Liver (tissue), 9 donors: ENCODE data around the gene LPAR2. TPM values are rescaled to one million over a fixed set of nuclear protein-coding genes. Genes with fewer than 3 reads are reported as not detected.

Source experiments
- DNase-seq: peaks from one replicate; pipeline ENCODE4 v3.0.0-alpha.2; 2017; ENCODE audit warnings: low spot score
- H3K27ac ChIP-seq, 2 donors: one replicate each; pipeline ENCODE4 v1.7.0; 2013; ENCODE audit warnings: inconsistent platforms in 2 of 2, low read length in 2 of 2, control low read depth in 1 of 2, low read depth in 1 of 2, mild to moderate bottlenecking in 1 of 2
- H3K27me3 ChIP-seq, 4 donors: one replicate each; pipeline versions ENCODE4 v1.6.1 to v1.7.0; 2013; ENCODE audit warnings: low read length in 3 of 4, inconsistent platforms in 1 of 4, mild to moderate bottlenecking in 1 of 4, moderate library complexity in 1 of 4; ENCODE audit not compliant: control insufficient read depth in 4 of 4, insufficient read depth in 4 of 4
- H3K36me3 ChIP-seq, 4 donors: one replicate each; pipeline versions ENCODE4 v1.6.1 to v1.7.0; 2013; ENCODE audit warnings: low read length in 3 of 4, mild to moderate bottlenecking in 3 of 4, low read depth in 1 of 4, moderate library complexity in 1 of 4; ENCODE audit not compliant: control insufficient read depth in 4 of 4, insufficient read depth in 3 of 4
- H3K4me1 ChIP-seq, 4 donors: one replicate each; pipeline versions ENCODE4 v1.6.1 to v1.7.0; 2013; ENCODE audit warnings: low read length in 3 of 4, mild to moderate bottlenecking in 3 of 4, moderate library complexity in 1 of 4; ENCODE audit not compliant: control insufficient read depth in 4 of 4, insufficient read depth in 4 of 4
- H3K4me3 ChIP-seq, 3 donors: one replicate each; pipeline versions ENCODE4 v1.6.1 to v1.7.0; 2013; ENCODE audit warnings: low read length in 3 of 3, control low read depth in 1 of 3, low read depth in 1 of 3, mild to moderate bottlenecking in 1 of 3
- H3K9ac ChIP-seq, 2 donors: one replicate each; pipeline ENCODE4 v1.7.0; 2013; ENCODE audit warnings: low read length in 2 of 2, mild to moderate bottlenecking in 2 of 2, moderate library complexity in 2 of 2, control low read depth in 1 of 2, low read depth in 1 of 2
- H3K9me3 ChIP-seq, 4 donors: one replicate each; pipeline versions ENCODE4 v1.6.1 to v1.7.0; 2013; ENCODE audit warnings: low read length in 3 of 4; ENCODE audit not compliant: control insufficient read depth in 4 of 4
- EGR1 ChIP-seq, 2 donors: IDR thresholded peaks; 2 replicates each; pipeline ENCODE4 v1.6.1; 2016 to 2018; ENCODE audit warnings: antibody characterized with exemption in 2 of 2, low read depth in 2 of 2
- FOXA1 ChIP-seq: IDR thresholded peaks from 2 replicates; pipeline ENCODE4 v1.6.1; 2016; ENCODE audit warnings: antibody characterized with exemption
- FOXA2 ChIP-seq: IDR thresholded peaks from 2 replicates; pipeline ENCODE4 v1.6.1; 2016; ENCODE audit warnings: antibody characterized with exemption
- HNF4A ChIP-seq, 2 donors: conservative IDR thresholded peaks; 2 replicates each; pipeline ENCODE4 v1.6.1; 2016; ENCODE audit warnings: antibody characterized with exemption in 2 of 2, mild to moderate bottlenecking in 2 of 2
- HNF4G ChIP-seq: IDR thresholded peaks from 2 replicates; pipeline ENCODE4 v1.6.1; 2016; ENCODE audit warnings: antibody characterized with exemption
- JUND ChIP-seq, 2 donors: IDR thresholded peaks; 2 replicates each; pipeline ENCODE4 v1.6.1; 2016; ENCODE audit warnings: antibody characterized with exemption in 2 of 2
- RXRA ChIP-seq, 2 donors: IDR thresholded peaks; 2 replicates each; pipeline ENCODE4 v1.6.1; 2017 to 2018; ENCODE audit warnings: antibody characterized with exemption in 2 of 2, mild to moderate bottlenecking in 1 of 2
- SP1 ChIP-seq: IDR thresholded peaks from 2 replicates; pipeline ENCODE4 v1.6.1; 2018; ENCODE audit warnings: antibody characterized with exemption, mild to moderate bottlenecking
- TAF1 ChIP-seq: conservative IDR thresholded peaks from 2 replicates; pipeline ENCODE4 v1.6.1; 2016; ENCODE audit warnings: antibody characterized with exemption, mild to moderate bottlenecking
- YY1 ChIP-seq: IDR thresholded peaks from 2 replicates; pipeline ENCODE4 v1.6.1; 2016; ENCODE audit warnings: antibody characterized with exemption, mild to moderate bottlenecking
- whole genome bisulfite sequencing: extraction: QIAGEN DNeasy Blood & Tissue Kit; methylation state at CpG from one replicate; pipeline ENCODE4 v1.1.7; 2013; 5-methylcytosine and 5-hydroxymethylcytosine counted together
- polyA plus RNA-seq, 2 donors: library from polyadenylated mRNA; stranded (reverse) in 1 of 2; unstranded in 1 of 2; fragments of 200-250 nt in 1 of 2; fragments of >200 nt in 1 of 2; fragmentation: Nextera tagmentation in 1 of 2; extraction: Ambion mirVana in 1 of 2; gene quantifications; one replicate each; pipeline versions ENCODE4 v1.2.1 to v1.2.3, GENCODE V29; 2013 to 2015
- total RNA-seq, 2 donors: library from RNA; depleted of rRNA; stranded (reverse); fragments of >200 nt; gene quantifications; one replicate each; pipeline ENCODE4 v1.2.3, GENCODE V29; 2014
- TF ChIP-seq, protein P1 (sequence below): IDR thresholded peaks from 2 replicates; pipeline ENCODE4 v1.6.1; 2016; ENCODE audit warnings: antibody characterized with exemption, mild to moderate bottlenecking
- TF ChIP-seq, protein P2 (sequence below): fragments of 150-350 bp; IDR thresholded peaks from 2 replicates; pipeline ENCODE4 v1.5.1; 2017; ENCODE audit warnings: improper control_type of control experiment, low read depth, low read length; ENCODE audit not compliant: missing input control
- TF ChIP-seq, protein P3 (sequence below): IDR thresholded peaks from 2 replicates; pipeline ENCODE4 v1.6.1; 2016; ENCODE audit warnings: antibody characterized with exemption
- TF ChIP-seq, protein P4 (sequence below): IDR thresholded peaks from 2 replicates; pipeline ENCODE4 v1.6.1; 2016; ENCODE audit warnings: antibody characterized with exemption
- TF ChIP-seq, protein P5 (sequence below): IDR thresholded peaks from 2 replicates; pipeline ENCODE4 v1.6.1; 2016; ENCODE audit warnings: antibody characterized with exemption
- donor health status: healthy.
- donor health status: healthy.
- donor health status: healthy.
- donor health status: healthy.
- donor health status: healthy.

Gene LPAR2
- total and polyA plus RNA-seq, 4 donors = 1.0 to 3.4 (median 1.2) TPM

DNA sequence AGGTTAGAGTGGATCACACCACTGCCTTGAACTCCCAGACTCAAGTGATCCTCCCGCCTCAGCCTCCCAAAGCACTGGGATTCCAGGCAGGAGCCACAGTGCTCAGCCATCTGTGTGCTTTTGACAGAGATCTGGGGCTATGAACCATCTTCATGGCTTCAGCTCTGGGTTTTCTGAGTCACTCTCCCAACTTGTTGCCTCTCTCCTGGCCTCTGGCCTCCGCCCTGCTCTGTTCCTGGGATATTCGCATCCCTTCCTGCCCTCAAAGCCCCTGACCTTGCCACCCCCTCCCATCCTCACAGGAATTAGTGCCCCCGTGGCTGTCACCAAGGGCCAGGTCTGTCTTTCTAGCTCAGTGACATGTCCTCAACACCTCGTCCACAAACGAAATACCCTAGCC, 21.1 kb upstream of the LPAR2 start:
- no peaks in the 10 kb centered on the region for H3K9me3 ChIP-seq
- no peak overlapping the region for H3K9ac ChIP-seq
- H3K27me3 ChIP-seq = no peaks in the 10 kb centered on the region
- H3K4me1 ChIP-seq = peaks cover 0 to under 1% (median 0%) of the 10 kb centered on the region in 4 donors
- no peak overlapping the region for H3K27ac ChIP-seq
- WGBS = 95% methylated on average over 6 of the region's 6 CpGs
- no peak for DNase-seq
- H3K36me3 ChIP-seq = peaks cover 21 to 84% (median 44%) of the 10 kb centered on the region in 4 donors
- no peak overlapping the region for H3K4me3 ChIP-seq
- TF ChIP-seq, protein P1, sequence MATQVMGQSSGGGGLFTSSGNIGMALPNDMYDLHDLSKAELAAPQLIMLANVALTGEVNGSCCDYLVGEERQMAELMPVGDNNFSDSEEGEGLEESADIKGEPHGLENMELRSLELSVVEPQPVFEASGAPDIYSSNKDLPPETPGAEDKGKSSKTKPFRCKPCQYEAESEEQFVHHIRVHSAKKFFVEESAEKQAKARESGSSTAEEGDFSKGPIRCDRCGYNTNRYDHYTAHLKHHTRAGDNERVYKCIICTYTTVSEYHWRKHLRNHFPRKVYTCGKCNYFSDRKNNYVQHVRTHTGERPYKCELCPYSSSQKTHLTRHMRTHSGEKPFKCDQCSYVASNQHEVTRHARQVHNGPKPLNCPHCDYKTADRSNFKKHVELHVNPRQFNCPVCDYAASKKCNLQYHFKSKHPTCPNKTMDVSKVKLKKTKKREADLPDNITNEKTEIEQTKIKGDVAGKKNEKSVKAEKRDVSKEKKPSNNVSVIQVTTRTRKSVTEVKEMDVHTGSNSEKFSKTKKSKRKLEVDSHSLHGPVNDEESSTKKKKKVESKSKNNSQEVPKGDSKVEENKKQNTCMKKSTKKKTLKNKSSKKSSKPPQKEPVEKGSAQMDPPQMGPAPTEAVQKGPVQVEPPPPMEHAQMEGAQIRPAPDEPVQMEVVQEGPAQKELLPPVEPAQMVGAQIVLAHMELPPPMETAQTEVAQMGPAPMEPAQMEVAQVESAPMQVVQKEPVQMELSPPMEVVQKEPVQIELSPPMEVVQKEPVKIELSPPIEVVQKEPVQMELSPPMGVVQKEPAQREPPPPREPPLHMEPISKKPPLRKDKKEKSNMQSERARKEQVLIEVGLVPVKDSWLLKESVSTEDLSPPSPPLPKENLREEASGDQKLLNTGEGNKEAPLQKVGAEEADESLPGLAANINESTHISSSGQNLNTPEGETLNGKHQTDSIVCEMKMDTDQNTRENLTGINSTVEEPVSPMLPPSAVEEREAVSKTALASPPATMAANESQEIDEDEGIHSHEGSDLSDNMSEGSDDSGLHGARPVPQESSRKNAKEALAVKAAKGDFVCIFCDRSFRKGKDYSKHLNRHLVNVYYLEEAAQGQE = no peak
- TF ChIP-seq JUND (IDR thresholded peaks at IDR 0.05) (no peak), FOXA1 (no peak), TAF1 (no peak), SP1 (no peak), EGR1 (IDR thresholded peaks at IDR 0.05; ENCODE audit: low read depth in 2 of 2) (no peak), RXRA (IDR thresholded peaks at IDR 0.05) (no peak), HNF4A (conservative IDR thresholded peaks at IDR 0.05) (no peak), YY1 (no peak), FOXA2 (no peak)
- TF ChIP-seq, protein P2, sequence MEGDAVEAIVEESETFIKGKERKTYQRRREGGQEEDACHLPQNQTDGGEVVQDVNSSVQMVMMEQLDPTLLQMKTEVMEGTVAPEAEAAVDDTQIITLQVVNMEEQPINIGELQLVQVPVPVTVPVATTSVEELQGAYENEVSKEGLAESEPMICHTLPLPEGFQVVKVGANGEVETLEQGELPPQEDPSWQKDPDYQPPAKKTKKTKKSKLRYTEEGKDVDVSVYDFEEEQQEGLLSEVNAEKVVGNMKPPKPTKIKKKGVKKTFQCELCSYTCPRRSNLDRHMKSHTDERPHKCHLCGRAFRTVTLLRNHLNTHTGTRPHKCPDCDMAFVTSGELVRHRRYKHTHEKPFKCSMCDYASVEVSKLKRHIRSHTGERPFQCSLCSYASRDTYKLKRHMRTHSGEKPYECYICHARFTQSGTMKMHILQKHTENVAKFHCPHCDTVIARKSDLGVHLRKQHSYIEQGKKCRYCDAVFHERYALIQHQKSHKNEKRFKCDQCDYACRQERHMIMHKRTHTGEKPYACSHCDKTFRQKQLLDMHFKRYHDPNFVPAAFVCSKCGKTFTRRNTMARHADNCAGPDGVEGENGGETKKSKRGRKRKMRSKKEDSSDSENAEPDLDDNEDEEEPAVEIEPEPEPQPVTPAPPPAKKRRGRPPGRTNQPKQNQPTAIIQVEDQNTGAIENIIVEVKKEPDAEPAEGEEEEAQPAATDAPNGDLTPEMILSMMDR = no peak
- TF ChIP-seq, protein P3, sequence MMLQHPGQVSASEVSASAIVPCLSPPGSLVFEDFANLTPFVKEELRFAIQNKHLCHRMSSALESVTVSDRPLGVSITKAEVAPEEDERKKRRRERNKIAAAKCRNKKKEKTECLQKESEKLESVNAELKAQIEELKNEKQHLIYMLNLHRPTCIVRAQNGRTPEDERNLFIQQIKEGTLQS = no peak
- TF ChIP-seq, protein P4, sequence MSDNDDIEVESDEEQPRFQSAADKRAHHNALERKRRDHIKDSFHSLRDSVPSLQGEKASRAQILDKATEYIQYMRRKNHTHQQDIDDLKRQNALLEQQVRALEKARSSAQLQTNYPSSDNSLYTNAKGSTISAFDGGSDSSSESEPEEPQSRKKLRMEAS = no peak
- TF ChIP-seq, protein P5, sequence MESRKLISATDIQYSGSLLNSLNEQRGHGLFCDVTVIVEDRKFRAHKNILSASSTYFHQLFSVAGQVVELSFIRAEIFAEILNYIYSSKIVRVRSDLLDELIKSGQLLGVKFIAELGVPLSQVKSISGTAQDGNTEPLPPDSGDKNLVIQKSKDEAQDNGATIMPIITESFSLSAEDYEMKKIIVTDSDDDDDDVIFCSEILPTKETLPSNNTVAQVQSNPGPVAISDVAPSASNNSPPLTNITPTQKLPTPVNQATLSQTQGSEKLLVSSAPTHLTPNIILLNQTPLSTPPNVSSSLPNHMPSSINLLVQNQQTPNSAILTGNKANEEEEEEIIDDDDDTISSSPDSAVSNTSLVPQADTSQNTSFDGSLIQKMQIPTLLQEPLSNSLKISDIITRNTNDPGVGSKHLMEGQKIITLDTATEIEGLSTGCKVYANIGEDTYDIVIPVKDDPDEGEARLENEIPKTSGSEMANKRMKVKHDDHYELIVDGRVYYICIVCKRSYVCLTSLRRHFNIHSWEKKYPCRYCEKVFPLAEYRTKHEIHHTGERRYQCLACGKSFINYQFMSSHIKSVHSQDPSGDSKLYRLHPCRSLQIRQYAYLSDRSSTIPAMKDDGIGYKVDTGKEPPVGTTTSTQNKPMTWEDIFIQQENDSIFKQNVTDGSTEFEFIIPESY = no peak

DNA sequence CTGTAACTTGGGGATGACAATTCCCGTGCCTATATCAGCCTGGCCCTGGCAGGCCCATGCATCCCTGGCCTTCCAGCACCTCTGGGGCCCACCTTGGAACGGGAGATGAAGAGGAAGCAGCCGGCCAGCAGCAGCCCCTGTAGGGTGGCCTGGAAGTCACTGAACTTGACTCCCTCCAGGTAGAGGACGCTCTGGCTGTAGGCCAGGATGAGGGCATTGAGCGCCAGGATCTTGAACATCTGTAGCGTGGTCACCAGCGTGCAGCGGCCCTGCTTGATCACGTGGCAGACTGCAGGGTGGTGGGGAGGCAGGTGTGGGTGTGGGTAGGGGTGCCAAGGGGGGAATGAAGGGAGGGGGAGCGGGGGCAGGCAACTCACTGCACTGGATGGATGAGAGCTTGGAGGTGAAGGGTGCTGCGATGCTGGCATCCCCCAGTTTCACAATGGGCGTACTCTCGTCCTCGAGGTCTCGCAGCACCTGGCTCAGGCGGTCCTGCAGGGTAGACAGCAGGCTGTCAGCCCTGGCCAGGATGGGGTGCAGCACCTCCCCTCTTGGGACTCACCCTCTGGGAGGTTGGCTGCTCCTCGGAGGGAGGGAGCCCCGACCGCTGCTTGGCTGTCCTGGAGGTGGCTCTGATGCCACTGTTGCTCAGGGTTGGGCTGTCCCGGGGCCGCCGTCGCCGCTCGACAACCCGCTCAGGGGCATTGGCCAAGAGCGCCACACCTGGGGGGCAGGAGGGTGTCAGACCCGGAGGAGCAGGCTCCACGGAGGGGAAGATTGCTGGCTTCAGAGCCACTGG, 19.2 kb upstream of the LPAR2 start:
- DNase-seq = no peak
- 96% methylated on average over 29 of the region's 29 CpGs for WGBS
- Histone ChIP-seq H3K27ac (no peak overlapping the region), H3K27me3 (no peaks in the 10 kb centered on the region), H3K9ac (no peak overlapping the region), H3K36me3 (peaks cover 18 to 65% (median 34%) of the 10 kb centered on the region in 4 donors), H3K4me1 (peaks cover 1 to 15% (median 8%) of the 10 kb centered on the region in 4 donors), H3K4me3 (no peak overlapping the region), H3K9me3 (no peaks in the 10 kb centered on the region)
- TF ChIP-seq, protein P2 = no peak
- TF ChIP-seq, protein P5 = no peak
- TF ChIP-seq HNF4G (no peak), HNF4A (conservative IDR thresholded peaks at IDR 0.05) (no peak), TAF1 (no peak), YY1 (no peak)
